ENCODE measurements around the gene CD55.

CD55 gene

DNA sequence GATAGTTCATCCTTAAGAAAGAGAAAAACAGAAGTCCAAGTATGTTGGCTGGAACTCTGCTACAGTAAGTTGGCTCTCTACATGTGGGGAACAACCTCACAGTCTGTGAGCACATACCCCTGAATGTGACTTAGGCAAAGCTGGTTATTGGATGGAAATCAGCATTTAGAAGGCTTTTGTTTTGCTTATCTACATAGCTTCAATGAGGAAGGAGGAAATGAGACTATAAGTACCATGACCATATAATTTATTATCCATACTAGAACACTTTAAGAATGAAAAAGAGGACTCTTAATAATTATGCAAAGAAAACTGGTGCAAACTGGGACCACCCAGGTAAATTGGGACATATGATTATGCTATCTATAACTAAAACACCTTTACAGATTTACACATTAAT is 31.7 kb upstream of the CD55 start:
- TF ChIP-seq CTCF (conservative IDR thresholded peaks at IDR 0.05; ENCODE audit: low read depth, low read length), result no peak
- H3K4me3 ChIP-seq (ENCODE audit: low read length), result no peak overlapping the region
- DNase-seq (ENCODE audit: low read depth), result no peak

- TF ChIP-seq CTCF (conservative IDR thresholded peaks at IDR 0.05; ENCODE audit: low read depth, low read length), result no peak
- no peak overlapping the region for H3K4me3 ChIP-seq (ENCODE audit: low read length)
- DNase-seq (ENCODE audit: low read depth), result no peak
These were observed 29.8 kb upstream of the CD55 start for GRCh38 chr1:207291723-207292122.

- no peak for DNase-seq (ENCODE audit: low read depth)
- H3K4me3 ChIP-seq (ENCODE audit: low read length), result no peak overlapping the region
- TF ChIP-seq CTCF (conservative IDR thresholded peaks at IDR 0.05; ENCODE audit: low read depth, low read length), result no peak
These were observed 23.3 kb upstream of the CD55 start for GRCh38 chr1:207298186-207298585.

GRCh38 chr1:207298636-207299398 is 22.7 kb upstream of the CD55 start:
- no peak for TF ChIP-seq CTCF (conservative IDR thresholded peaks at IDR 0.05; ENCODE audit: low read depth, low read length)
- peak; percentile 51 for DNase-seq (ENCODE audit: low read depth)
- H3K4me3 ChIP-seq (ENCODE audit: low read length), result no peak overlapping the region

DNA sequence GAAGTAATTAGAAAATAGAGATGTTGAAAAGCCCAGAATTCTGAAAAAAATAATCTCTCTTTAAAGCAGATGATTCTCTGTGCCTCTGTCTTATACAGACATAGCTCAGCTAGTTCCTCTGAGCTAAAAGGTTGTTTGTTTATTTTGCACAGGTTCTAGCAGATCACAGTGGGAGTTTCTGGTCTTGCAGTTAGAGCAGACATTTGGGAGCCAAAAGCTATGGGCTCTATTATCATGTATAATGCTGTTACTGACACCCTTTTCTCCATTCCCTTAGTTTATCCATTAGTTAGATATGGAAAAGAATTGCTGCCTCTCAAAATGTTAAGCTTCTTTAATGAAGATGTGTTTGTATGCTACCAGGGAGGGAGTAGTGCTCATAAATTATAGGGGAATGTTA is 20.5 kb upstream of the CD55 start:
- no peak for DNase-seq (ENCODE audit: low read depth)

DNA sequence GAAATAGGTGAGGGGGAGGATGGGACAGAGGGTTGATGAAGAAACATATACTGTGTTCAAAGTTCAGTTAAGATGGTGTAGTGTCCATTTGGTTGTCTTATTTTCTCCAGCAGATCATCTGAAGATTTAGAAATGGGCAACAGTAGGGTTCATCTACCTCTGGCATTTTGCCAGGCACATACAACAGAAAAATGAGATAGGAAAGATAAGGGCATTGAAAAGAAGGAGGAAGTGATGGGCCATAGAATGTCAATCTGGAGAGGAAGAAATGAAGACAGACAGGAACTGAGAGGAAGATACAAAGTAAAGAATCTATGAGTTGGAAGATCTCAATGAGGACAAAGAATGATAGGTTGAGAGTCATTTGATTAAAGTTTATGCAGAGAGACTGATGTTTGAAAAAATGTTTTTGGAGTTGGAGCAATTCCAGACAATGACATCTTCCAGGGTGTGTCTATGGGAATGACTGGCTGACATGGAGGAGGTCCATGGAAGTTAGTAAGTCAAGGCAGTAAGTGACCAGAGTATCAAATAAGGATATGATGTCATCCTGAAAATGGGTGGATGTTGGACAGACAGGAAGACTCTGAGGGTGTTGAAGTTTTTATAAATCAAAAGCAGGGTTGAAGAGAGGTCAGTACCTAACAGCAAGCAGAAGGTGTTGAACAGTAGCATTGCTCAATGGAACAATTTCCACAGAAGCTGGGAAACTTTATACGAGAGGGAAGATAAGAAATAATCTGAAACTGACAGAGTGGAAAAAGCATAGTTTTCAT is 18.7 kb upstream of the CD55 start:
- no peak overlapping the region for H3K4me3 ChIP-seq (ENCODE audit: low read length)
- DNase-seq (ENCODE audit: low read depth), result no peak
- no peak for TF ChIP-seq CTCF (conservative IDR thresholded peaks at IDR 0.05; ENCODE audit: low read depth, low read length)

More for the DNA sequence above, 20.5 kb upstream of the CD55 start:
- TF ChIP-seq CTCF (conservative IDR thresholded peaks at IDR 0.05; ENCODE audit: low read depth, low read length), result no peak
- no peak overlapping the region for H3K4me3 ChIP-seq (ENCODE audit: low read length)
